ENCODE data around the gene SLX9. TPM values are rescaled to one million over a fixed set of nuclear protein-coding genes. Genes with fewer than 3 reads are reported as not detected.

The SLX9 gene
- total RNA-seq, 1 donor from 2014 or later, result 31.8 TPM

GRCh38 chr21:44917446-44918106 is 22.3 kb upstream of the SLX9 start:
- H3K4me1 Mint-ChIP-seq, result peaks cover 2% of the 10 kb centered on the region
- H3K27me3 Mint-ChIP-seq (ENCODE audit: low read depth), result peaks cover 42% of the 10 kb centered on the region
- no peak for DNase-seq (ENCODE audit: low spot score in 2 of 2, unreplicated experiment in 2 of 2)
- no peaks in the 10 kb centered on the region for H3K36me3 Mint-ChIP-seq
- TF ChIP-seq, protein P1, sequence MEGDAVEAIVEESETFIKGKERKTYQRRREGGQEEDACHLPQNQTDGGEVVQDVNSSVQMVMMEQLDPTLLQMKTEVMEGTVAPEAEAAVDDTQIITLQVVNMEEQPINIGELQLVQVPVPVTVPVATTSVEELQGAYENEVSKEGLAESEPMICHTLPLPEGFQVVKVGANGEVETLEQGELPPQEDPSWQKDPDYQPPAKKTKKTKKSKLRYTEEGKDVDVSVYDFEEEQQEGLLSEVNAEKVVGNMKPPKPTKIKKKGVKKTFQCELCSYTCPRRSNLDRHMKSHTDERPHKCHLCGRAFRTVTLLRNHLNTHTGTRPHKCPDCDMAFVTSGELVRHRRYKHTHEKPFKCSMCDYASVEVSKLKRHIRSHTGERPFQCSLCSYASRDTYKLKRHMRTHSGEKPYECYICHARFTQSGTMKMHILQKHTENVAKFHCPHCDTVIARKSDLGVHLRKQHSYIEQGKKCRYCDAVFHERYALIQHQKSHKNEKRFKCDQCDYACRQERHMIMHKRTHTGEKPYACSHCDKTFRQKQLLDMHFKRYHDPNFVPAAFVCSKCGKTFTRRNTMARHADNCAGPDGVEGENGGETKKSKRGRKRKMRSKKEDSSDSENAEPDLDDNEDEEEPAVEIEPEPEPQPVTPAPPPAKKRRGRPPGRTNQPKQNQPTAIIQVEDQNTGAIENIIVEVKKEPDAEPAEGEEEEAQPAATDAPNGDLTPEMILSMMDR (IDR thresholded peaks at IDR 0.05; ENCODE audit: unreplicated experiment), result no peak
- no peak overlapping the region for H3K27ac Mint-ChIP-seq
- no peak overlapping the region for H3K4me3 Mint-ChIP-seq
- H3K9me3 Mint-ChIP-seq, result no peaks in the 10 kb centered on the region

GRCh38 chr21:44918107-44918470 is 21.7 kb upstream of the SLX9 start:
- H3K9me3 Mint-ChIP-seq, result no peaks in the 10 kb centered on the region
- peaks cover 2% of the 10 kb centered on the region for H3K4me1 Mint-ChIP-seq
- H3K27ac Mint-ChIP-seq, result no peak overlapping the region
- TF ChIP-seq, protein P1 (IDR thresholded peaks at IDR 0.05; ENCODE audit: unreplicated experiment), result no peak
- H3K4me3 Mint-ChIP-seq, result no peak overlapping the region
- DNase-seq (ENCODE audit: low spot score in 2 of 2, unreplicated experiment in 2 of 2), result no peak
- peaks cover 47% of the 10 kb centered on the region for H3K27me3 Mint-ChIP-seq (ENCODE audit: low read depth)
- no peaks in the 10 kb centered on the region for H3K36me3 Mint-ChIP-seq

DNA sequence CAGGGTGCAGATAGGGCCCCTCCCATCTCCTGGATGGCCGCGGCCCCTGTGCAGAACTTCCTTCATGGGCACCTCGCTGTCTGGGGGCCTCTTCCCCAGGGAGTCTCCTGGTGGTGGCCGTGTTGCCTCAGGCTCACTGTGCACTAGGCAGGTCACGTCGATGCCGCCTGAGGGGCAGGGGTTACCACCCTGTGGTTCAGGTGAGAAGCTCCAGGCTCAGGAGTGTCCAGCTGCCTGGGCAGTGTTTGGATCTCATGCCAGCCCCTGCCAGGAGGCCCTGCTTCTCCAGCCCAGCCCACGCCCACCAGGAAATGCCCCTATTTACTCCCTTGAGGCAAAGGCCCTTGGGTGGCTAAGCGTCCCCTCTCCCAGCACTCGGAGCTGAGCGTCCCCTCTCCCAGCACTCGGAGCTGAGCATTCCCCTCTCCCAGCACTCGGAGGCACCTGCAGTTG is 21.2 kb upstream of the SLX9 start:
- TF ChIP-seq, protein P1 (IDR thresholded peaks at IDR 0.05; ENCODE audit: unreplicated experiment), result no peak
- no peak for DNase-seq (ENCODE audit: low spot score in 2 of 2, unreplicated experiment in 2 of 2)
- H3K27me3 Mint-ChIP-seq (ENCODE audit: low read depth), result peaks cover 49% of the 10 kb centered on the region
- H3K9me3 Mint-ChIP-seq, result no peaks in the 10 kb centered on the region
- H3K36me3 Mint-ChIP-seq, result no peaks in the 10 kb centered on the region
- no peak overlapping the region for H3K27ac Mint-ChIP-seq
- H3K4me3 Mint-ChIP-seq, result peak overlapping the region; percentile 50
- peaks cover 2% of the 10 kb centered on the region for H3K4me1 Mint-ChIP-seq

GRCh38 chr21:44919111-44919912 is 20.5 kb upstream of the SLX9 start:
- Mint-ChIP-seq H3K4me3 (no peak overlapping the region), H3K27ac (no peak overlapping the region), H3K4me1 (peaks cover 2% of the 10 kb centered on the region), H3K9me3 (no peaks in the 10 kb centered on the region), H3K27me3 (ENCODE audit: low read depth) (peaks cover 56% of the 10 kb centered on the region), H3K36me3 (no peaks in the 10 kb centered on the region)
- DNase-seq (ENCODE audit: low spot score in 2 of 2, unreplicated experiment in 2 of 2), result no peak
- TF ChIP-seq, protein P1 (IDR thresholded peaks at IDR 0.05; ENCODE audit: unreplicated experiment), result no peak

DNA sequence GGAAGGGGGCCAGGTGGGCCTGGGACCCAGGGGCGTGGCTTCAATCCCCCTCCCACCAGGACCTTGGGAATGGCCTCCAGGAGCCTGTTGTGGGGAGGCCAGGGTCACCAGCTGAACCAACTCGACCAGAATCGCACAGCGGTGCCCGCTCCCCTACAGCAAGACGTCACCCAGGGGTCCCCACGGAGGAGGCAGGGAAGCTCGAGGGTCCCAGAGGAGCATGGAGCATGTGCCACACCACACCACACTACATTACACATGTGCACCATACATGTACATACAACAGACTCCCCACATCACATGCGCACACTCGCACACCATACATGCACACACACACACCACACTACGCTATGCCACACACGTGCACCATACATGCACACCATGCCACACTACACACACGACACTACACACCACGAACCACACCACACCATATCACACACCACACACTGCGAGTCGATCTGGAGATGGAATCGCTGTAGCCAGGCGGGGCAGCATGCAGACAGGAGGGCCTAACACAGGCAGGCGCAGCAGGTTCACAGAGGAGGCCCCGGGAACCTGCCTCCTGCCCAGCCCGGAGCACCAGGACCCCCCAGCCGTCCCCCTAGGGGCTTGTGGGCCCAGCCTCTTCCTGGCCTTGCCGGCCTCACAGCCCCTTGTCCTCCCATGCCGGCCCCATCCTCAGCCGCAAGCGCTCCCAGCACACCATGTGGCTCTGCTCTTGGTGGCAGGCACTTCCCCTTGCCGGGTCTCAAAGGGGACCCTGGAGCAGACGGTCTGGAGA is 19.7 kb upstream of the SLX9 start:
- DNase-seq (ENCODE audit: low spot score in 2 of 2, unreplicated experiment in 2 of 2), result no peak
- TF ChIP-seq, protein P1 (IDR thresholded peaks at IDR 0.05; ENCODE audit: unreplicated experiment), result no peak
- H3K36me3 Mint-ChIP-seq, result no peaks in the 10 kb centered on the region
- no peaks in the 10 kb centered on the region for H3K9me3 Mint-ChIP-seq
- H3K27me3 Mint-ChIP-seq (ENCODE audit: low read depth), result peaks cover 59% of the 10 kb centered on the region
- H3K27ac Mint-ChIP-seq, result no peak overlapping the region
- H3K4me1 Mint-ChIP-seq, result peaks cover 2% of the 10 kb centered on the region
- no peak overlapping the region for H3K4me3 Mint-ChIP-seq
